Mucosa of descending colon (tissue), 3 donors: ENCODE data around the gene SELENOP. TPM values are rescaled to one million over a fixed set of nuclear protein-coding genes. Genes with fewer than 3 reads are reported as not detected.

Experiments
- ATAC-seq: fragments of 200-7000 bp; cut with Tn5 transposase; one replicate; pipeline ENCODE4 v1.9.1; 2020; ENCODE audit warnings: mild to moderate bottlenecking, moderate library complexity
- DNase-seq, 3 donors: peaks; one replicate each; pipeline ENCODE4 v3.0.0-alpha.2; 2020
- H3K36me3 ChIP-seq: fragments of 200-600 bp; one replicate; pipeline ENCODE4 v1.8.0; 2021; ENCODE audit warnings: low read depth, mild to moderate bottlenecking
- H3K4me1 ChIP-seq: fragments of 200-600 bp; one replicate; pipeline ENCODE4 v1.8.0; 2021; ENCODE audit warnings: low read depth, mild to moderate bottlenecking
- H3K4me3 ChIP-seq: fragments of 200-600 bp; one replicate; pipeline ENCODE4 v1.8.0; 2021; ENCODE audit warnings: mild to moderate bottlenecking
- H3K9me3 ChIP-seq: fragments of 200-600 bp; one replicate; pipeline ENCODE4 v1.8.0; 2021; ENCODE audit warnings: mild to moderate bottlenecking
- intact Hi-C, 2 donors: fragments of 100-400 bp; cut with DNase I in 1 of 2; cut with micrococcal nuclease in 1 of 2; formaldehyde crosslinking; loops; one replicate each; pipeline versions ENCODE4 v1.11.0 to v1.11.1; 2022; cut with DNase I, micrococcal nuclease
- total RNA-seq, 3 donors: library from RNA; stranded (reverse); fragmentation: NEBNext Ultra II Directional in 2 of 3; extraction: Animal tissue kit (Norgen Biotek cat#: 25700) in 2 of 3; gene quantifications; one replicate each; pipeline versions ENCODE4 v1.2.1 to v1.2.4, GENCODE V29; 2021 to 2023
- TF ChIP-seq, protein P1 (sequence below): fragments of 200-600 bp; IDR thresholded peaks from one replicate; pipeline ENCODE4 v1.8.0; 2022; ENCODE audit warnings: antibody characterized with exemption, mild to moderate bottlenecking
- donor health status: DM: no; HTN: no; CAD: no; lungs with moderate emphysema.
- donor health status: DM: no; HTN: no; CAD: no.
- donor health status: DM: no; HTN: yes; CAD: no.

SELENOP gene
- total RNA-seq, 3 donors from 2014 or later: 1,113 to 2,199 (median 1,750) TPM

DNA sequence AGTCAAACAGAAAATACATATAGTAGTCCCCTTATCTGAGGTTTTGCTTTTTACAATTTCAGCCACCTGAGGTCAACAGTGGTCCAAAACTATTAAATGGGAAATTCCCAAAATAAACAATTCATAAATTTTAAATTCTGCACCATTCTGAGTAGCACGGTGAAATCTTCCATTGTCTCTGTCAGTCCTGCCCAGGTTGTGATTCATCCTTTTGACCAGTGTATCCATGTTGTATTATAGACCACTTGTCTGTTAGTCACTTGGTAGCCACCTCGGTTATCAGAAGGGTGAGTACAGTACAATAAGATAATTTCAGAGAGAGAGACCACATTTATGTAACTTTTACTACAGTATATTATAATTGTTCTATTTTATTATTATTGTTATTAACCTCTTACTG is 52.2 kb downstream of the SELENOP start:
- Histone ChIP-seq H3K4me3 (no peak overlapping the region), H3K36me3 (no peaks in the 10 kb centered on the region), H3K9me3 (no peaks in the 10 kb centered on the region), H3K4me1 (no peaks in the 10 kb centered on the region)
- ATAC-seq (no peak), DNase-seq (no peak)
- intact Hi-C loops: no loop called here
- TF ChIP-seq, protein P1, sequence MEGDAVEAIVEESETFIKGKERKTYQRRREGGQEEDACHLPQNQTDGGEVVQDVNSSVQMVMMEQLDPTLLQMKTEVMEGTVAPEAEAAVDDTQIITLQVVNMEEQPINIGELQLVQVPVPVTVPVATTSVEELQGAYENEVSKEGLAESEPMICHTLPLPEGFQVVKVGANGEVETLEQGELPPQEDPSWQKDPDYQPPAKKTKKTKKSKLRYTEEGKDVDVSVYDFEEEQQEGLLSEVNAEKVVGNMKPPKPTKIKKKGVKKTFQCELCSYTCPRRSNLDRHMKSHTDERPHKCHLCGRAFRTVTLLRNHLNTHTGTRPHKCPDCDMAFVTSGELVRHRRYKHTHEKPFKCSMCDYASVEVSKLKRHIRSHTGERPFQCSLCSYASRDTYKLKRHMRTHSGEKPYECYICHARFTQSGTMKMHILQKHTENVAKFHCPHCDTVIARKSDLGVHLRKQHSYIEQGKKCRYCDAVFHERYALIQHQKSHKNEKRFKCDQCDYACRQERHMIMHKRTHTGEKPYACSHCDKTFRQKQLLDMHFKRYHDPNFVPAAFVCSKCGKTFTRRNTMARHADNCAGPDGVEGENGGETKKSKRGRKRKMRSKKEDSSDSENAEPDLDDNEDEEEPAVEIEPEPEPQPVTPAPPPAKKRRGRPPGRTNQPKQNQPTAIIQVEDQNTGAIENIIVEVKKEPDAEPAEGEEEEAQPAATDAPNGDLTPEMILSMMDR: no peak

DNA sequence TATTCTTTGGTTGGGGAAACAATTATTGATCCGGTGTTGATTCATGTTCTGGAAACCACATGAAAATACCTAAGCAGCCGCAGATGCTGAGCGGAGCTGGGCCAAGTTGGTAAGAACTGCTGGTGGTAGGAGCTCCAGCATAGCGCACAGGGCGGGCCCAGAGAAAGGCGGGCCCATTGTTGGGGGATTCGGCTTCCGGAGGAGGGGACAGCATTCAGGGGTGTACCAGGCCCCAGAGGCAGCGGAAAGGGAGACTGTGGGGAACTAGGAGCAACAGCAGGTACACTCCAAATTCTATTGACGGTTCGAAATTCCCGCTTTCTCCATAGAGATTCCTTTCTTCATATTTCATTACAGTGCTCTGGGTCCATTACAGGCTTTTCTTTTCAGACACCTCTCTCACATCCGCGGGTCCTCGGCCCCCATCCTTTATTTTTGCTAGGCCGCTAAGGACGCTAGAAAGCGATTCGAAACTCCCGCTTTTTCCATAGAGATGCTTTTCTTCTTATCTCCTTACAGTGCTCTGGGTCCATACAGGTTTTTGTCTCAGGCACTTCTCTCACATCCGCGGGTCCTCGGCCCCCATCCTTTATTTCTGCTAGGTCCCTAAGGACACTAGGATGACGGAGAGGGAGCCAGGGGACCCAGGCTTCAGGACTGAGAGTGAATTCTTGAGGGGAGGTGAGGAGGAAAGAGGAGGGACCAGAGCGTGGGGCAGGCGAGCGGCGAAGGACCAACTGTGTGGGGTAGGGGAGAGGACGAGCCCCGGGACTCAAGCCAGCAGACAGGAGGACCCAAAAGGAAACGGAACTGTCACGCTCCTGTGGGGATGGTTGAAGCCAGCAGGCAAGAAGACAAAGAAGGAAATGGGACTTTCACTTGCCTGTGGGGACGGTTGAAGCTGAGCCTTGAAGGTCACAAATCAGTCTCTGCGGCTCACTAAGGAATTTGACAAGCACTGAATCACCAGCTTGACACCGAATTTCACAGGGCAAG is 54.8 kb downstream of the SELENOP start, which contains the start of gene CCDC152:
Gene CCDC152, plus strand, starts transcription at position 213 of the 996 bp plus-strand sequence. CDS start 2,304 bp downstream, outside the sequence.
- TF ChIP-seq, protein P1: no peak
- no peaks in the 10 kb centered on the region for H3K36me3 ChIP-seq
- H3K4me1 ChIP-seq: no peaks in the 10 kb centered on the region
- ATAC-seq: no peak
- intact Hi-C loops: no loop called here
- H3K4me3 ChIP-seq: no peak within 1 kb of the TSS
- DNase-seq: peak in 2 of 3 donors; percentile 23 to 44
- no peaks in the 10 kb centered on the region for H3K9me3 ChIP-seq

DNA sequence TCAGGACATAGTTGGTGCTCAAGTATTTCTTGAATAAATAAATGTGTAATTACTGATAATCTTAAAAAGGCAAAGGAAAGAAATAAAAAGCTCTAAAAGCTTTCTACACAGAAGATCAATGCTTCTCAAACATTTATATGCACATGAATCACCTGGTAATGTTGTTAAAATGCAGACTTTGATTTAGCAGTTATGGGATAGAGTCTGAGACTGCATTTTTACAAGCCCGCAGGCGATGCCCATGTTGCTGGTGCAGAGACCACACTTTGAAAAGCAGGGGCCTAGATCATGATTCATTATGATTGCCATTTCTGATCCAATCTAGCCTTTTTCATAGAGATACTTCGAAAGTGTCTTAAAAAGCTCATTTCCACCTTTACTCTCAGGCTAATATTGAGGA is 58.6 kb downstream of the SELENOP start:
- intact Hi-C loops: no loop called here
- no peak for ATAC-seq
- TF ChIP-seq, protein P1: no peak

DNA sequence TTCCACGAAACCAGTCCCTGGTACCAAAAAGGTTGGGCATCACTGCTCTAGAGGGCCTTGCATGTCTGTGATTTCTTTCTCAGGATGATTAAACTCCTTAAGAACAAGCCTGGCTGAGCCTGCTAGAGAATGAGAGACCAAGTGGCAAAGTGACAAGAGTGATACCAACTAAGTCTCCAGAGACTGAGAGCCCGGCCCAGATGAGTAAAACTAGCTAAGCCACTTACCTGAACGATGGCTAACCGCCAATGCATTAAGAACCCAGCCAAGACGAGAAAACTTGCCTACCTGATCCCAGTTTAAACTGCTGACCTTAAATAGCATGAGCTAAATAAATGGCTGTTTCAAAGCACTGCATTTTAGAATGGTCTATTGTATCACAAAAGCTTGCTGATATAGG is 60.6 kb downstream of the SELENOP start:
- intact Hi-C loops: no loop called here
- no peak for ATAC-seq
- no peaks in the 10 kb centered on the region for H3K9me3 ChIP-seq
- no peak for DNase-seq
- H3K36me3 ChIP-seq: no peaks in the 10 kb centered on the region
- no peaks in the 10 kb centered on the region for H3K4me1 ChIP-seq
- TF ChIP-seq, protein P1: no peak
- H3K4me3 ChIP-seq: no peak overlapping the region

More for the DNA sequence above, 58.6 kb downstream of the SELENOP start:
- Histone ChIP-seq H3K36me3 (no peaks in the 10 kb centered on the region), H3K4me3 (no peak overlapping the region), H3K4me1 (no peaks in the 10 kb centered on the region), H3K9me3 (no peaks in the 10 kb centered on the region)
- DNase-seq: no peak

DNA sequence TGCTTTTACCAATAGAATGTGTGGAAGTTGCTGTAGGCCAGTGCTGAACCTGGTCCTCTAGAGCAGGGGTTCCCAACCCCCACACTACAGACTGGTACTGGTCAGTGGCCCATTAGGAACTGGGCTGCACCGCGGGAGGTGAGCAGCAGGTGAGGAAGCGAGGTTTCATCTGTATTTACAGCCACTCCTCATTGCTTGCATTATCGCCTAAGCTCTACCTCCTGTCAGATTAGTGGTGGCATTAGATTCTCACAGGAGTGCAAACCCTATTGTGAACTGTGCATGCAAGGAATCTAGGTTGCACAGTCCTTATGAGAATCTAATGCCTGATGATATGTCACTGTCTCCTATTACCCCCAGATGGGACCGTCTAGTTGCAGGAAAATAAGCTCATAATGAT is 61.2 kb downstream of the SELENOP start:
- no peak for ATAC-seq
- intact Hi-C loops: no loop called here

More for the DNA sequence above, 61.2 kb downstream of the SELENOP start:
- DNase-seq: no peak
- TF ChIP-seq, protein P1: no peak
- Histone ChIP-seq H3K4me1 (no peaks in the 10 kb centered on the region), H3K4me3 (no peak overlapping the region), H3K9me3 (no peaks in the 10 kb centered on the region), H3K36me3 (no peaks in the 10 kb centered on the region)

Other genes with a start within 250 kb of the SELENOP start
- gene CCDC152, start 55.1 kb downstream of the SELENOP start, total RNA-seq: under 1 TPM; 0.12 to 0.94 (median 0.47) TPM
- gene ANXA2R, start 228.4 kb upstream of the SELENOP start, total RNA-seq: 1 to 10 TPM; 1.3 to 2.3 (median 1.8) TPM